Bone marrow (tissue), 2 donors: Measurements from ENCODE around the gene CXCR5.

Experiments
- DNase-seq, 2 donors: peaks; one replicate each; lab custom pipeline; 2025; lab: John Stamatoyannopoulos, UW

The CXCR5 gene

DNA sequence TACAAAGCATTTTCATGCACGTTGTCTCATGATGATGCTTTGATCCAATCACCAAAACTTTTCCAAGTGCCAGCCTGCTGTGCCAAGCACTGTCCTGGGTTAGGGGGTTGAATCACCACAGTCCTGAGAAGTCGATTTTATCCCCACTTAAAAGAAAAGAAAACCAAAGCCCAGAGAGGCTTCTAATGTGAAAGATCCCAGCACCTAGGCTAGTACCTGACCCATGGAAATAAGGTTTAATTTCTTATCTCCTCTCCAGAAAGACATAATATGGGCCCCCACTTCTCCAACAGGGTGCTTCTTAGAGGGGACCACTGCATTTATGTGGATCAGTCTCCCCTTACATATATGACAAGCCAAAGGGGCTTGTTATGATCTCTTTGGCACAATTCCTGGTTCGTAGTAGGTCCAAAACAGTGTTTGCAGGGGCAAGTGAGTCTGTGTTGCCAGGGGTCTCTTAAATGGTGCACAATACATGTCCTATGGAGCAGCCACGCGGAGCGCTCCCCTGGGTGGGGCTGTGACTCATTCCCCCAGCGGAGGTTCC lies 43.9 kb downstream of the CXCR5 start:
- DNase-seq = no peak

DNA sequence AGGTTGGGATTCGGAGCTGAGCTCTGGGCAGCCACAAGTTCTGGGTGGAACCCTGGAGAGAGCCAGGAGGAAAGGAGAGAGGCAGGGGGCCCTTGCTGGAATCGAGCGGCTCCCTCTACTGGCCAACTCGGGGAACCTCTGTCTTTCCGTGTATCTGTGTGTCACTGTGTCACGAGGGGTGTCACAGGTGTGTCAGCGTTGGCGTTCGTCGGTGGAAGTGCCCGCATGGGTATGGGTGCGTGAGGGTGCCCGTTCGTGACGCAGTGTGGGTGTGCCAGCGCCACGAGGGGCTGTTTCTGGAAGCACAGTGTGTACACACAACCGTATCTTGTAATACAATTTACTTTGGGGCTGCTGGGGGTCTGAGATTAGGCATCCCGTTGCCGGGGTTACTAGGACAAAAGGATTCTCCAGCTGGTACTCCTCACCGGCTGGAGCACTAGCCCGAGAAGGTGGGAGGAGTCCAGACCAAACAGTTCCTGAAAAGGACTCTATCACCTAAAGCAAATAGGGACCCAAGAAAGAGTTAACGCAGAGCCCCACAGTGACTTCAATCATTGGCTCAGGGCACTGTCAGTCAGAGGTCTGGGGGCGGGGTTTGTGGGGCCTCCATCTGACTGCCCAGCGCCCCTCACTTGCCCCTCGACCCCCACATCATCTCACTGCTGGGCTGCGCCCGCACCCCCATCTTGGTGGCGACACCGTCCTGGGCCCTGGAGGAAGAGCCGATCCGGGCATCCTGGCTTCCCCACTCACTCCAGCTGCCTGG lies 44.6 kb downstream of the CXCR5 start:
- peak; percentile 80 to 85 for DNase-seq

DNA sequence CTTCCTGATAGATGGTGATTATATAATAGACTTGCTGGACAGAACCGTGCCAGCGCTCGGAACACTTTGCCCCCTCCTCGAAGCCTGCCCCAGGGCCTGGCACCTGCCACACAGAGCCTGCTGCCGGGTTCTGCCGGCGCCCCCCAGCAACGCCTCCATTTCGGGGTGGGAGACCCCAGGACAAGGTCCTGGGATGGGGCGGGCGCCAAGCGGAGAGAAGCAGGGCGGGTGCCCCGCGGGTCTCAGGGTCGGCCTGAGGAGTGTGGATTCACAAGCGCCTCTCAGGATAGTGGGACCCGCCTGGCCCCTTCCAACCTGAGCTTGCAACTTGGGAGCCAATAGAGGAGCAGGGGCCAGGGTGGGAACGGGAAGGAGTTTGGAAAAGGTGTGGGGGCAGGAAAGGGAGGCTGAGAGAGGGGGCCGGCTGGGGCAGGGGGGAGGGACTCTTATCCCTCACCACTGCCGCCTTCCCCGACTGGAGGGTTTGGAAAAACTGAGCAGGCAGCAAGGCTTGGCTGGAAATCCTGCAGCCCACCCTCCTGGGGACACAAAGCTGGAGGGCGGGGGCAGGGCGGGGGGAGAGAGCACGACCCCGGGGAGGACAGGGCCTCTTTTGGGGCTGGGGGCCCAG lies 45.3 kb downstream of the CXCR5 start:
- peak in 1 of 2 donors; percentile 70 for DNase-seq

DNA sequence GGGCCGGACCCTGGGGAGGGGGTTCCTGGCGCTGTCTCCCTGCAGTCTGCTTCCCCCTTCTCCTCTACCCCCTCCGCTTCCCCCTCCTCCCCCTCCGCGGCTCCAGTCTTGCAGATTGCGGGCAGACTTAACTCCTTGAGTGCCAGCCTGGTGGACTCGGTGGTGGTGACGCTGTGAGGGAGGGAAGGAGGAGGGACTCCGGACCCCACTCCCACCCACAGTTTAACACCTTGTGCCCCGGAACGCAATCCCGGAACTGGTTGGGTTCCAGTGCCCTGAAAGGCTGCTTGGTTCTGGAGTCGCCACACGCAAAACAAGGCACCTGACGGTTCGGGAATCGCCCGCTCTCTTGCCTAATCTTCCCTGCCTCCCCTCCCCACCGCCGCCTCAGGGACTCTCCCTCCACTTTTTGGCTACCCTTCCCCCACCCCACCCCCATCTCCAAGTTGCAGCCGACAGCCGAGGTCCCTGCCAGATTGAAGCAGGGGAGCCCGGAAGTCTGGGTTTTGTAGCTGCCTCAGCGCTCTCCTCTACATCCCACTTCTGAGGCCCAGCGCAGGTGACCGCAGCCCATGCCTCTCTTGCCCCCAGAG lies 45.9 kb downstream of the CXCR5 start:
- DNase-seq = peak in 1 of 2 donors; percentile 50

DNA sequence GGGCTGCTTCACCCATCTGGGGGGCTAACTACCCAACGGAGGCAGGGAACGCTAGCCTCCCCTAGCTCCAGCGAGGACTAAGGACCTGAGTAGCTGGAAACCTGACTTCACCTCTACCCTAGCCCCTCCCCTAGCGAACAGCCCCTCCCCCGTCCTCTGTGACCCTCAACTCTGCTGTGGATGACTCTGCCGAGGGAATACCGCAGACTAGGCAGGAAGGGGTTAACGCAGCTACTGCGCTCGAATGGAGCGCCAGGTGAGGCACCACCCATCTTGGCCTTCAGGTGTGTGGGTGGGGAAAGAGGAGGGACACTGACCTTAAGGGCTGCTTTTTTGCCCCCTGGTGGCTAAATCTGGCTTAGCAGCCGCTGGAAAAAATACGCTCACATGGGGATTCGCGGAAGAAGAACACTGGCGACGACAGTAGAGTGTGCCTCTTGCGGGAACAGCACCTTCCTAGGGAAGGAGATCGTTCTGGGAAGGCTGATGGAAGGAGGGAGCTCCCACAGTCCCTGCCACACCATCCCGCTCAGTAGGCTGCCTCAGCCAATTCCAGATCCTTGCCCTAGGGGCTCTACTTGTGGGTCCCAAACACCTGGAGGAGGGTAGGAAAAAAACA lies 46.5 kb downstream of the CXCR5 start:
- peak; percentile 45 to 46 for DNase-seq

DNA sequence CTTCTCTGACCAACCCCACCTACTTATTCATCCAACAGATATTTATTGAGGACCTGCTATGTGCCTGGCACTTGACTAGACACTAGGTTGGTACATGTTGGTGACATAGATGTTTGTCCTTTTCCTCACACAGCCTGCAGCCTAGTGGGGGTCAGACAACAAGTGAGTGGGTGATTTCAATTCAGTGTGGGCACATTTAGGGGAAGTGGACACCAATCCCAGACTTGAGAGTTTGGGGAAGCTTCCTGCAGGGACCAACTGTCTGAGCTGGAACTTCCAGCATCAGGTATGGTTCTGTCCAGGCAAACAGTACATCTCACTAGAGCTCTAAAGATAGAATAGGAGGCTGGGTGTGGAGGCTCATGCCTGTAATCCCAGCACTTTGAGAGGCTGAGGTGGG lies 47.9 kb downstream of the CXCR5 start:
- DNase-seq = no peak

DNA sequence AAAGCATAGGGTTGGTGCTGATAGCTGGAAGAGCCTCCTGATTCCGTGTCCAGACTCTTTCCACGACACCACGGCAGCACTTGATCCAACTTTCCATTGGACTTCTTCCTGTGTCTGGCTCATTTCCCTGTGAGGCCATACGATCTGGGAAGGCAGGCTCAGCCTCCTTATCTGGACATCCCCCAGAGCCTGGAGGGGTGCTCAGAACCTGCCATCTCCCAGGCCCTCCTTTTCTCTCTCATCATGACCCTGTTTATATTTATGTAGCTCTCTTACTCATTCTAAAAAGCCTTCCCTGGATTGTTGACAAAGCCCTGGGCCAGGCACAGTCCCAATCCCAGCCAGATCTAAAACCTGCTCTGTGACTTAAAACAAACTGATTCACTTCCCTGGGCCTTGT lies 49.8 kb downstream of the CXCR5 start:
- DNase-seq = no peak

DNA sequence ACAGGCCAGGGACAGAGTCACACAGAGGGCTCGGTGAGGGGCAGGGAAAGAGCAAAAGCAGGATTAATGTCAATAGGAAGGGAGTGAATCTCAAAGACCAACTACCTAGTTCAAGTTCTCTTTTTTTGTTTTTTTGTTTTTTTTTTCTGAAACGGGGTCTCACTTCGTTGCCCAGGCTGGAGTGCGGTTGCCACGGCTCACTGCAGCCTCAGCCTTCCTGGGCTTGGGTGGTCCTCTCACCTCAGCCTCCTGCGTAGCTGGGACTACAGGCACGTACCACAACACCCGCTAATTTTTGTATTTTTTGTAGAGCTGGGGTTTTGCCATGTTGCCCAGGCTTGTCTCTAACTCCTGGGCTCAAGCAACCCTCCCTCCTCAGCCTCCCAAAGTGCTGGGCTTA lies 51.7 kb downstream of the CXCR5 start:
- DNase-seq = no peak

DNA sequence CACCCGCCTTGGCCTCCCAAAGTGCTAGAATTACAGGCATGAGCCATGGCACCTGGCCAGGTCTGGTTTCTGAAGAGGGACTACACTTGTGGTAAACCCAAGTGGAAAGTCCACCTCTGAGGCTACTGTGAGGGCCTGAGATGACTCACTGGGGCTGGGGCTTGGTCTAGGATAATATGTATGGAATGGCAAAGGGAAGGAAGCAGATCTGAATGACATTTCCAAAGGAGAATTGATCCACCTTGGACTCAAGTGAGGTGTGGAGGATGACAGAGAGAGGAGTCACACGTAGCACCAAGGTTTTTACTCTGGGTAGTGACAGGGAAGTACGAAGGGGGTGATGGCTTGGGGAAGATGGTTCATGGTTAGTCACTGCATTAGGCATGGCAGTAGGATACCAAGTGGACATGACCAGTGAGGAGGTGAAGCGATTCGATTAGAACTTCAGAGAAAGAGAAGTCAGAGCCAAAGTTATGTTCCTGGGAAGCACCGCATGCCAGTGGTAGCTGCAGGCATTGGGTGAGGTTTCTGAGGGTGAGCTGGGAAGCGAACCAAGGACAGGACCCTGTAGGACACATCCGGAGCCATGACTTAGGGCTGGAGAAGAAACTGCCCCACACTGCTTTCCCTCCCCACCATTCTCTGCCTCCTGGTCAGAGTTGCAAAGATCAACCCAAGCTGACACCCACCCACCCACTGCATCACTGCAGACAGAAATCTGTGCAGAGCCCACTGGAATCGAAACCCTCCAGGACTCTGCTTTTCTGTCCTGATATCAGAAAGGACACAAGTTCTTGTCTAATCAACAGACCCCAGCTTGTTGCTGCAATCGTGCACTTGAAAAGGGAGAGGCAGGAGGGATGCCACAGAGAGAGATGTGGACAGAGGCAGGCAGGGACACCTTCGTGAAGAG lies 55.1 kb downstream of the CXCR5 start:
- no peak for DNase-seq

DNA sequence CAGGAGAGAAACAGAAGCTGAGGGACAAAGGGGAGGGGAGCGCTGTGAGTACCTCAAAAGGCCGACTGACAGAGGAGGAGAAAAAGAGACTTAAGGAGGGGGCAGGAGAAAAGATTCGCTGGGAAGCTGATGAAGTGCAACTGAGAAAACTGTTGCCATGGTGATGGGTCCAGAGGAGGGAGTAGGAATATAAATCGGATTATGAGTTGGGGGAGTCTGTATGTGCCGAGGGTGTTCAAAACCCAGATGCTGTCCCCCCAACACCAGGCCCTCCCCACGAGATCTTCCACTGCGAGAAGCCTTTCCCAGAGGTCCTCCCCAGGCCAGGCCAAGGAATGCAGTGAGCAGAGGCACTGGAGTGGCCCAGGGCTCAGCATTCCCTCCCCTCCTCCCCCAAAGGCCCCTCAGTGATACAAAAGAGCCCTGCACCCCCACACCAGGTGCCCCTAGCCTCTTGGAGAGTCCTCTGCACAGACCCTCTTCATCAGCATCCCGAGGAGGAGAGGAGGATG lies 55.8 kb downstream of the CXCR5 start:
- DNase-seq = no peak

DNA sequence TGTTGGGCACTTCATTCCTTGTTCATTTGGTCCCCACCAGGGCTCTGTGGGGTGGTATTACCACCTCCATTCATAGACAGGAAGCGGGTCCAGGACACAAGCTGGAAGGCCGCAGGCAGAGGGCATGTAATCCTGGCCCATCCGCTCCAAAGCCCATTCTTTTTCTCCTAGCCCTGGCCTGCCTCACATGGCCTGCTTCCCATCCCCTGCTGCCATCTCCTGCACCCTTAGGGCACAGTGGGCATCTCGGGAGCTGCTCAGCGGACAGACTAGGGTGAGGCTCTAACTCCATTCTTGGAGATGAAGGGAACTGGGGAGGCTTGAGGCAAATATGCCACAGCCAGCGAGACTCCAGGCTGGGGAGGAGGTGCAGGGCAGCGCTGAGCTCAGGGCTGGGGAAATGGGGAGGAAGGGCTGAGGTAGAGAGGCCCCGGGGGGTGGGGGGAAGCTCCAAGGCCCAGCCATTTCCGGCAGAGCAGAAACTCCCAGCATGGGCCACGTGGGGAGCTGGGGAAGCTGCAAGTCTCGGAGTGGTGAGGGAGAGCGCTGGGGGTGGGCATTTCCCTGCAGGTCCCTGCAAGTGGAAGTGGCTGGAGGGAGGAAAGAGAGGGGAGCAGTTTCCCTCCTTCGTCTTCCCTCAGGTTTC lies 56.4 kb downstream of the CXCR5 start:
- peak in 1 of 2 donors; percentile 47 for DNase-seq

DNA sequence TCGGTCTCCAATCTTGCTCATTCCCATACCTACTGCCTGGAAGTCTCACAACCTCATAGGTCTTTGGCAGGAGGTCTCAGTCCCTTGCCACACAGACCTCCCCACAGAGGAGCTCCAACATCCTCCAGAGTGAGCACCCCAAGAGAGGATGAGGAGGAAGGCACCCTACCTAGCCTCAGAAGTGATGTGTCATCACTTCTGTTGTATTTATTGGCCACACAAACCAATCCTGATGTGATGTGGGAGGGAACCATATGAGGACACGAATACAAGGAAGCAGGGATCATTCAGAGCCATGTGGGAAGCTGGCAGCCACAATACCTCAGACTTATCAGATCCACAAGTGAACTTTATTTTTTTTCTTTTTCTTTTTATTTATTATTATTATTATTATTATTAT lies 63.4 kb downstream of the CXCR5 start:
- no peak for DNase-seq
